HG03439 (cell line): ENCODE data around the gene COPZ2.
"Not testable (repeated sequence)": the region's sequence is repeated elsewhere in the genome, so short reads cannot be mapped to it uniquely, and the experiment has no call there.

Source experiments
- ATAC-seq: cut with Tn5 transposase; IDR thresholded peaks from one replicate; pipeline ENCODE4 v1.9.1; 2021; ENCODE audit warnings: mild to moderate bottlenecking, moderate library complexity; ENCODE audit not compliant: unreplicated experiment

The COPZ2 gene

GRCh38 chr17:48037036-48037837 lies at the start of gene COPZ2:
TSS of gene COPZ2 (minus strand) at chr17:48037797. CDS start at chr17:48037777, 20 bp downstream.
- ATAC-seq: peak; percentile 57

GRCh38 chr17:48084932-48085331 lies 47.3 kb upstream of the COPZ2 start:
- ATAC-seq: no peak

GRCh38 chr17:48081858-48082257 lies 44.3 kb upstream of the COPZ2 start:
- ATAC-seq: no peak

- not testable (repeated sequence) for ATAC-seq
Measured at GRCh38 chr17:48077152-48077551, 39.6 kb upstream of the COPZ2 start.

- ATAC-seq: no peak
Measured at GRCh38 chr17:48074322-48075081, 36.9 kb upstream of the COPZ2 start.

- not testable (repeated sequence) for ATAC-seq
Measured at GRCh38 chr17:48073566-48074094, 36.0 kb upstream of the COPZ2 start.

- not testable (repeated sequence) for ATAC-seq
Measured at GRCh38 chr17:48072811-48073210, 35.2 kb upstream of the COPZ2 start.

GRCh38 chr17:48071654-48072053 lies 34.1 kb upstream of the COPZ2 start:
- ATAC-seq: no peak

- ATAC-seq: no peak
Measured at GRCh38 chr17:48070195-48070594, 32.6 kb upstream of the COPZ2 start.

- no peak for ATAC-seq
Measured at GRCh38 chr17:48068491-48068961, 30.9 kb upstream of the COPZ2 start.

- ATAC-seq: not testable (repeated sequence)
Measured at GRCh38 chr17:48067808-48068207, 30.2 kb upstream of the COPZ2 start.

GRCh38 chr17:48067245-48067644 lies 29.6 kb upstream of the COPZ2 start:
- ATAC-seq: no peak

GRCh38 chr17:48066656-48067055 lies 29.1 kb upstream of the COPZ2 start:
- ATAC-seq: no peak

GRCh38 chr17:48066192-48066591 lies 28.6 kb upstream of the COPZ2 start:
- ATAC-seq: no peak

GRCh38 chr17:48064638-48065037 lies 27.0 kb upstream of the COPZ2 start:
- ATAC-seq: no peak

GRCh38 chr17:48062273-48062672 lies 24.7 kb upstream of the COPZ2 start:
- no peak for ATAC-seq

- ATAC-seq: no peak
Measured at GRCh38 chr17:48060249-48060648, 22.7 kb upstream of the COPZ2 start.

GRCh38 chr17:48059125-48059668 lies 21.6 kb upstream of the COPZ2 start:
- no peak for ATAC-seq

- ATAC-seq: no peak
Measured at GRCh38 chr17:48058393-48059124, 21.0 kb upstream of the COPZ2 start.

- ATAC-seq: no peak
Measured at GRCh38 chr17:48057626-48058025, 20.0 kb upstream of the COPZ2 start.

- no peak for ATAC-seq
Measured at GRCh38 chr17:48056879-48057278, 19.3 kb upstream of the COPZ2 start.
